Activated CD4-positive, alpha-beta T cell treated with anti-CD3 and anti-CD28 coated beads, Interleukin-2, amount 10 ng/mL, durations not matched to agents 7 days and 5 days (primary cell): Measurements from ENCODE around the gene SCNM1. TPM values are rescaled to one million over a fixed set of nuclear protein-coding genes. Genes with fewer than 3 reads are reported as not detected.
A peak's percentile ranks its signal among the peaks of the same experiment; 100 is the strongest.

Source experiments
- CTCF ChIA-PET: fragments of 350-600 bp; sonication (Branson Sonifier 250); formaldehyde crosslinking; loops from one replicate; lab custom pipeline; 2021; ENCODE audit warnings: antibody characterized with exemption; lab: Charles Lee
- POLR2A ChIA-PET: fragments of 350-600 bp; sonication (Branson Sonifier 250); formaldehyde crosslinking; loops from one replicate; lab custom pipeline; 2021; ENCODE audit warnings: antibody characterized with exemption; lab: Charles Lee
- DNase-seq: peaks from one replicate; pipeline ENCODE4 v3.0.0-alpha.2; 2020
- H3K27ac Mint-ChIP-seq: one replicate; pipeline ENCODE4 v1.8.0; 2021; ENCODE audit warnings: mild to moderate bottlenecking, moderate library complexity, mixed read lengths
- H3K27me3 Mint-ChIP-seq: one replicate; pipeline ENCODE4 v1.8.0; 2021; ENCODE audit warnings: mixed read lengths
- H3K36me3 Mint-ChIP-seq: one replicate; pipeline ENCODE4 v1.8.0; 2021; ENCODE audit warnings: low read depth, mixed read lengths
- H3K4me1 Mint-ChIP-seq: one replicate; pipeline ENCODE4 v1.8.0; 2021; ENCODE audit warnings: mixed read lengths
- H3K4me3 Mint-ChIP-seq: one replicate; pipeline ENCODE4 v1.8.0; 2021; ENCODE audit warnings: mild to moderate bottlenecking, moderate library complexity, mixed read lengths
- H3K9me3 Mint-ChIP-seq: one replicate; pipeline ENCODE4 v1.8.0; 2021; ENCODE audit warnings: mixed read lengths
- total RNA-seq, 2 experiments: library from RNA; stranded (reverse); gene quantifications; one replicate each; pipeline ENCODE4 v1.2.3, GENCODE V29; 2021

The SCNM1 gene
- total RNA-seq, 2 experiments from 2014 or later: 63.7 to 70.9 TPM

DNA sequence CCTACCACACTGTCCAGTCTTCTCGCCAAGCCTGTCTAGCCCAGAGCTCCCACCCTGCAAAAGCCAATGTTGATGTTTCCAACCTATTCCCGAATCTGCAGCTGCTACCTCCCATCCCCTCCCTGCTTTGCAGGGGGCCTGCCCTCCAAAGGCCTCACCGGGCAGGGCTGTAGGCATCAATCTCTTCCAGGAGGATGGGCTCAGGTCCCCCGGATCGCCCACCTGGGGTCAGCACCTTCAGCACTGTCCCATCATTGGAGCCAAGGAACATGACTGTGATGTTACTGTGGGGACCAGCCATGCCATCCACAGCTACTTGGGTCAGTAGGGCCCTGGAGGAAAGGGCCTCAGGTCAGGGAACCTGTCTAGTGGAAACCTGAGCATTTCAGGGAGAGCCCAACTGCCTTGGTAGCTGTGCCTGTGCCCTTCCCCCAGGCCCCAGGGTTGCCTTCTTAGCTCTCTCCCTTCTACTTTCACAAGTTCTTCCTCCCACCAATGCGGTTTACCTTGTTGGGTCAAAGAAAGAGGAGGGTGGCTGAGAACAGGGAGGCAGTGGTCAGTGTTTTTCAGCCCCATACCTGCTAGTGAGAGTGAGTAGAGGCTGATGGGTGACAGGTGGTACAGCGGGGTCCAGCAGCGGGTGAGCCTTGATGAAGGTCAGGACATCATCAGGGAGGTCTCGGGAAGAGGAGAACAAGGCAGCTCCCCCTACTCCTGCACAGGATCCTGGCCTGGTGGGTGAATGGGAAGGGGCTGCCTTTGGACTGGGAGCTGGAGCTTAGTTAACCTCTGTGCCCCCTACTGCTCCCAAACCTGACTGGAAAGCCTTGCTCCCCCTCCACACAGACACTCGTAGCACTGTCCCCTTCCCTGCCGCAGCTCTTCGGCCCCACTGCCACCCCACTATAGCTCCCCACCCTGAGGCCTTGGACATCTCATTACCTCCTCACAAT lies 30.2 kb upstream of the SCNM1 start:
- ChIA-PET CTCF (interaction anchor here (1.0 to 2.9 kb wide), 6 partner anchors 8 to 38 kb away, joined by 4 to 11 read pairs (median 4); partner anchors contain the start of gene TNFAIP8L2), POLR2A (interaction anchor here (0.6 kb wide), 1 partner anchor 11 kb away, joined by 4 read pairs; the partner anchor contains the start of gene SEMA6C)
- Mint-ChIP-seq H3K36me3 (no peaks in the 10 kb centered on the region), H3K9me3 (no peaks in the 10 kb centered on the region), H3K27ac (no peak overlapping the region), H3K4me1 (peaks cover 18% of the 10 kb centered on the region), H3K27me3 (peaks cover 5% of the 10 kb centered on the region), H3K4me3 (no peak overlapping the region)
- no peak for DNase-seq

DNA sequence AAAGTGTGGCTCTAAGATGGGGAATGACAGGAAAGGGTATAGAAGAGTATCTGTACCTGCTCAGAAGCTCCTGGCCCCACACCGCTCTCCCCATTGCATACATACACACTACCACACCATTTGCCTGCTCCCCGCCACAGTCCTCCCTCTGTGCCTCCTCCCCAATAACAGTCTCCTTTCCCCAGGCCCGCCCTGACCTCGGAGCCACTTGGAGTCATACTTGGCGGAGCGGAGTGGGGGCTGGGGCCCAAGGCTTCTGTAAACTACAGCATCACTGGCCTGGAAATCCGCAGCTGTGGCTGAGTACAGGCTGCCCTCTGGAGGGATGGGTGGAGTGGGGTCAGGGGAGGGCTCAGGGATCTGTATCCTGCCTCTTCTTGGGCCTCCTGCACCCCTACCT lies 28.2 kb upstream of the SCNM1 start:
- H3K4me1 Mint-ChIP-seq: peaks cover 8% of the 10 kb centered on the region
- CTCF ChIA-PET: interaction anchor here (1.2 to 1.4 kb wide), 2 partner anchors 10 to 19 kb away, joined by 3 read pairs; partner anchors contain the start of gene TNFAIP8L2
- H3K27me3 Mint-ChIP-seq: no peaks in the 10 kb centered on the region
- DNase-seq: no peak
- POLR2A ChIA-PET: no interaction called here
- no peak overlapping the region for H3K27ac Mint-ChIP-seq
- no peak overlapping the region for H3K4me3 Mint-ChIP-seq
- H3K36me3 Mint-ChIP-seq: no peaks in the 10 kb centered on the region
- H3K9me3 Mint-ChIP-seq: no peaks in the 10 kb centered on the region

DNA sequence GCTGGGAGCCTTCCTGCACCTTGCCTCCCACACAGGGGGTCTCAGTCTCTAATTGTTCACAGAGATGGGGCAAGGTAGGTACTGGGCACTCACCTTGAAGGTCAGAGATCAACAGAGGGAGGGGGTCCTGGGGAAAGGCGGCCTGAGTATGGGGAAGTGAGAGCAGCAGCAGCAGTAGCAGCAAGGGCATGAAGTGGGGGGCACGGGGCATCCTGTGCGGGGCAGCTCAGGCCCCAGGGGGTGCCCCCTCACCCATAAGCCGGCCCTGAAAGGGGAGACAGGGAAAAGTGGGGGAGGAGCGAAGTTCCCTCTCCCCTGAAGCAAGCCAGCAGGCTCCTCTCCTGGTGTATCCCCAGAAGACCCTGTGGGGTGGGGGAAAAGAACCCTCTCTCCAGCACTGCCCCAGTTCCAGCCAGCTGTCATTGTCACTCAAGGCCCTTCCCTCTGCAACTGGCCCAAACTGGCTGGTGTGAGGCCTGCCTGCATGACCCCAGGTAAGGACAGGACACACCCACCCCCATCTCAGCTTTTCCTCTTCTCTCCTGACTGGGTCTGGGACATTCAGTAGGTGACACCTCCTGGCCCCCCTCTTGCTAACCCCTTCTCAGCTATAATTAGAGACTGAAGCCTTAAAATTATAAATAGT lies 23.4 kb upstream of the SCNM1 start:
- Mint-ChIP-seq H3K36me3 (no peaks in the 10 kb centered on the region), H3K4me1 (peaks cover 13% of the 10 kb centered on the region), H3K9me3 (no peaks in the 10 kb centered on the region), H3K27me3 (peaks cover 15% of the 10 kb centered on the region), H3K4me3 (no peak overlapping the region), H3K27ac (no peak overlapping the region)
- DNase-seq: no peak
- CTCF ChIA-PET: interaction anchor here (0.6 to 1.8 kb wide), 8 partner anchors 10 to 119 kb away, joined by 3 to 4 read pairs (median 3); partner anchors contain the start of genes C1orf56 and TNFAIP8L2
- POLR2A ChIA-PET: no interaction called here

DNA sequence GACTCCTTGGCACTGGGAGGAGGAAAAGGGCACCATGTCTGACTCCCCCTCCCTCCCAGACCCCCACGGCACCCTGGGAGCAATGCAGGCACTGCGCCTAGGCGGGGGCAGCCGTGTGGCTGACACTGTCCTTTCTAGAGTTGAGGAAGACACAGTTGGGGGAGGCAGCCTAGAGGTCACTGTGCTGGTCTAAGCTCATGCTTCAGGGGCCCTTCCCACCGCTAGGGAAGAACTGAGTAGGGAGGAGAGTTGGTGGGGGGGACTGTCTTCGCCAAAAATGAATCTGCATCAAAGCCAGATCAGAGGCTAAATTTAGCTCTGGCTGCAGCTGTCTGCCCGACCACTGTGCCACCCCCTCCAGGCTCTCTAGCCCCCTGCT lies 22.9 kb upstream of the SCNM1 start:
- Mint-ChIP-seq H3K4me1 (peaks cover 14% of the 10 kb centered on the region), H3K9me3 (no peaks in the 10 kb centered on the region), H3K4me3 (no peak overlapping the region), H3K27ac (no peak overlapping the region), H3K36me3 (no peaks in the 10 kb centered on the region), H3K27me3 (peaks cover 15% of the 10 kb centered on the region)
- ChIA-PET POLR2A (no interaction called here), CTCF (interaction anchor here (0.6 to 1.8 kb wide), 2 partner anchors 14 to 56 kb away, joined by 3 to 4 read pairs; partner anchors contain the start of gene TNFAIP8L2)
- DNase-seq: no peak

- H3K27me3 Mint-ChIP-seq: peaks cover 18% of the 10 kb centered on the region
- no peaks in the 10 kb centered on the region for H3K9me3 Mint-ChIP-seq
- peaks cover 14% of the 10 kb centered on the region for H3K4me1 Mint-ChIP-seq
- H3K36me3 Mint-ChIP-seq: no peaks in the 10 kb centered on the region
- ChIA-PET CTCF (interaction anchor here (0.7 to 1.8 kb wide), 3 partner anchors 9 to 137 kb away, joined by 3 to 4 read pairs (median 4); partner anchors contain the start of gene TNFAIP8L2), POLR2A (no interaction called here)
- no peak for DNase-seq
- H3K27ac Mint-ChIP-seq: no peak overlapping the region
- no peak overlapping the region for H3K4me3 Mint-ChIP-seq
Observed at GRCh38 chr1:151143986-151144385, 22.0 kb upstream of the SCNM1 start.

GRCh38 chr1:151144474-151145303 lies 21.3 kb upstream of the SCNM1 start:
- ChIA-PET CTCF (interaction anchor here (0.7 to 1.3 kb wide), 5 partner anchors 10 to 161 kb away, joined by 3 to 4 read pairs (median 3); no protein-coding TSS in a partner anchor), POLR2A (no interaction called here)
- no peak overlapping the region for H3K27ac Mint-ChIP-seq
- no peaks in the 10 kb centered on the region for H3K9me3 Mint-ChIP-seq
- H3K27me3 Mint-ChIP-seq: peaks cover 18% of the 10 kb centered on the region
- no peaks in the 10 kb centered on the region for H3K36me3 Mint-ChIP-seq
- DNase-seq: no peak
- H3K4me3 Mint-ChIP-seq: peak overlapping the region; percentile 0
- peaks cover 14% of the 10 kb centered on the region for H3K4me1 Mint-ChIP-seq

DNA sequence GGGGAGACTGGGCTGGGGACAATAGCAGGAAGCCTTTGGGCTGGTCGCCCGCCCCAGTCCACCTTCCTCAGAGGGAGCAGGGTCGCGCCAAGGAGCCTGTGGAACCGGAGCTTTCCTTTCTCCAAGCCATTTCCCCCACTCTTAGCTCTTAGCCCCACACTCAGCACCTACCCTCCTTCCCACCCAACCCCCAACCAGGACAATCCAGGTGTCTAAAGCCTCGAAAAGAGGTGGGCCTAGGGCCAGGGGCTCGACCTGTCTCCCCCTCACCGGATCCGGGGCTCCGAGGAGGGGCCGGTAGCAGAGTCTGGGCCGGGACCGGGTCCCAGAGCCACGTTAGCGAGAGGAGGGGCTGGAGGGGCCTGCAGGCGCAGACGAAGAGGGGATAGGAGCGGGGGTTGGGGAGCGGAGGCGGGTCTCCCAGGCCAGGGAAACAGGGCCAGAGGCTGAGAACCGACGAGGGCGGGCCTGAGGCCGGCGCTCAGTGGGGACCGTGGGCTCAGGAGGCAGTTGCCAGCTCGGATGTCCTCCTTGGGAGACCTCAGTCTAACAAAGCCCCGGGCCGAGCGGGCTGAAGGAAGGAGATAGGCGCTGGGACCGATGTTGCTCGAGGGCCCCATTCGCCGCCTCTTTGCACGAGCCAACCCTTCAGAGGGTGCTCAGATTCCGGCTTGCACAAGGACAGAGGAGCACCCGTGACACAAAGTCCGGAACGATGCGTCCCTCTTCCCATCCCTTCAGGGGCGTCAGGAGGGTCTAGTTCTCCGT lies 20.5 kb upstream of the SCNM1 start:
- ChIA-PET POLR2A (no interaction called here), CTCF (interaction anchor here (0.9 to 1.3 kb wide), 3 partner anchors 10 to 160 kb away, joined by 3 to 4 read pairs (median 3); no protein-coding TSS in a partner anchor)
- DNase-seq: no peak
- H3K27me3 Mint-ChIP-seq: peaks cover 18% of the 10 kb centered on the region
- H3K4me1 Mint-ChIP-seq: peaks cover 14% of the 10 kb centered on the region
- H3K27ac Mint-ChIP-seq: no peak overlapping the region
- peak overlapping the region; percentile 86 for H3K4me3 Mint-ChIP-seq
- no peaks in the 10 kb centered on the region for H3K9me3 Mint-ChIP-seq
- H3K36me3 Mint-ChIP-seq: no peaks in the 10 kb centered on the region

GRCh38 chr1:151146072-151146411 lies 19.9 kb upstream of the SCNM1 start:
- peaks cover 14% of the 10 kb centered on the region for H3K4me1 Mint-ChIP-seq
- H3K27me3 Mint-ChIP-seq: peaks cover 18% of the 10 kb centered on the region
- no peaks in the 10 kb centered on the region for H3K9me3 Mint-ChIP-seq
- ChIA-PET POLR2A (interaction anchor here (0.6 kb wide), 1 partner anchor 10 kb away, joined by 4 read pairs; no protein-coding TSS in a partner anchor), CTCF (no interaction called here)
- DNase-seq: no peak
- H3K36me3 Mint-ChIP-seq: no peaks in the 10 kb centered on the region
- H3K4me3 Mint-ChIP-seq: peak overlapping the region; percentile 86
- H3K27ac Mint-ChIP-seq: no peak overlapping the region

- no peaks in the 10 kb centered on the region for H3K9me3 Mint-ChIP-seq
- peak; percentile 90 for DNase-seq
- H3K4me1 Mint-ChIP-seq: peaks cover 14% of the 10 kb centered on the region
- no peaks in the 10 kb centered on the region for H3K36me3 Mint-ChIP-seq
- POLR2A ChIA-PET: interaction anchor here (0.5 to 0.6 kb wide), 2 partner anchors 11 to 65 kb away, joined by 3 to 4 read pairs; no protein-coding TSS in a partner anchor
- H3K4me3 Mint-ChIP-seq: peak within 1 kb of the TSS; percentile 86
- peaks cover 18% of the 10 kb centered on the region for H3K27me3 Mint-ChIP-seq
- peak within 1 kb of the TSS; percentile 41 for H3K27ac Mint-ChIP-seq
- CTCF ChIA-PET: interaction anchor here (0.6 to 1.6 kb wide), 2 partner anchors 10 to 49 kb away, joined by 3 to 9 read pairs; partner anchors contain the start of gene TNFAIP8L2
Observed at GRCh38 chr1:151146412-151147131, 19.4 kb upstream of the SCNM1 start, which contains the start of gene SEMA6C. Gene SEMA6C, minus strand, starts transcription at chr1:151146631. Its CDS starts 4,010 bp downstream, at chr1:151142621.

GRCh38 chr1:151147132-151147503 lies 18.8 kb upstream of the SCNM1 start:
- Mint-ChIP-seq H3K27ac (peak overlapping the region; percentile 41), H3K36me3 (no peaks in the 10 kb centered on the region), H3K4me3 (peak overlapping the region; percentile 86), H3K9me3 (no peaks in the 10 kb centered on the region), H3K4me1 (peaks cover 16% of the 10 kb centered on the region), H3K27me3 (peaks cover 18% of the 10 kb centered on the region)
- no peak for DNase-seq
- CTCF ChIA-PET: interaction anchor here (0.6 to 1.6 kb wide), 2 partner anchors 9 to 49 kb away, joined by 3 to 9 read pairs; partner anchors contain the start of gene TNFAIP8L2
- POLR2A ChIA-PET: interaction anchor here (0.5 kb wide), 1 partner anchor 65 kb away, joined by 3 read pairs; no protein-coding TSS in a partner anchor
